Fibroblast of skin of back (primary cell): ENCODE measurements around the gene ECD. TPM values are rescaled to one million over a fixed set of nuclear protein-coding genes. Genes with fewer than 3 reads are reported as not detected.

ENCODE experiments used
- DNase-seq: peaks from one replicate; pipeline ENCODE4 v3.0.0-alpha.2; 2013
- polyA plus RNA-seq, 2 experiments: library from polyadenylated mRNA; unstranded; fragments of 120-200 nt; gene quantifications; one replicate each; pipeline ENCODE4 v1.2.1, GENCODE V29; 2013; ENCODE audit not compliant: insufficient read length in 2 of 2

The ECD gene
- polyA plus RNA-seq (2013, experiment 1 of 2; ENCODE audit: insufficient read length), result 24.5 TPM
- polyA plus RNA-seq (2013, experiment 2 of 2; ENCODE audit: insufficient read length), result 21.3 TPM

DNA sequence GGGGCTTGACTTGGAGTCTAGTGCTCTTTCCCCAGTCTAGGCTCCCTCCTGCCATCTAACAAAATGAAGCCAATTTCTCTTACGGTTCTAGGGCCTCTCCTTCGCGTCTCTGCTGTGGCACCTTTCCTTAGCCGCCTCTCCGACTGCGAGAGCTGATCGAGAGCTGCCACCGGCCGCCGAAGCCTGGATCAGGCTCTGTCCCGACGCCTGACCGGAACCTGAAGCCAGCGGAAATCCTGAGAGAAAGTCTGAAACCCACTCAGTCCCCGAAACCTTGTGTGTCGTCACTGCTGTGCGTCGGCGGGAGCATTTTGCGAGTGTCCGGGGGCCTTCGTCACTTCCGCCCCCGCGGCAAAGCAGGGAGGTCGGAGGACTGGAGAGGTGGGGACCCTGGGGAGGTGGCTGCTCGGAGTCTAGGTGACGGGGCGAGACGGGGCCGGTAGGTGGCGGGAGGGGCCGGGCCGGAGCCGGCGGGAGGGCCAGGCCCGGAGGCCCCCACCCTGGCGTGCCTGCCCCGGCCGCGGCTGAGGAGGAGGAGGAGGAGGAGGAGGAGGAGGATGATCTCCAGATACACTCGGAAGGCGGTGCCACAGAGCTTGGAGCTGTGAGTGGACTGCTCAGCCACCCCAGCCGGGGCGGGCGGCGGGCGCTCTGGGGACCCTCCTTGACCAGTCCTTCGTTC lies at the start of gene ECD, which contains the start of gene FAM149B1:
ECD (minus strand) TSS at position 226 of the 682 bp plus-strand sequence. CDS start 4,071 bp downstream, outside the sequence.
FAM149B1 (plus strand) TSS at position 337 of the 682 bp plus-strand sequence; CDS start at position 558, 221 bp downstream.
- DNase-seq, result peak; percentile 96

DNA sequence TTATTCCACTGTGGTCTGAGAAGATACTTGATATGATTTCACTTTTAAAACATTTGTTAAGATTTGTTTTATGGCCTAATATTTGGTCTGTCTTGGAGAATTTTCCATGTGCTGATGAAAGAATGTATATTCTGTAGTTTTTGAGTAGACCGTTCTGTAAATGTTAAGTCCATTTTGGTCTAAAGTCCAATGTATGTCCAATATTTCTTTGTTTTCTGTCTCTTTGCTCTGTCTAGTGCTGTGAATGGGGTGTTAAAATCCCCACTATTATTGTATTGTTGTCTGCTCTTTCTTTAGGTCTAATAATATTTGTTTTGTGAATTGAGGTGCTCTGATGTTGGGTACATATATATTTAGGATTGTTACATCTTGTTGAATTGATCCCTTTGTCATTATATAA lies 47.9 kb upstream of the ECD start:
- DNase-seq, result no peak

DNA sequence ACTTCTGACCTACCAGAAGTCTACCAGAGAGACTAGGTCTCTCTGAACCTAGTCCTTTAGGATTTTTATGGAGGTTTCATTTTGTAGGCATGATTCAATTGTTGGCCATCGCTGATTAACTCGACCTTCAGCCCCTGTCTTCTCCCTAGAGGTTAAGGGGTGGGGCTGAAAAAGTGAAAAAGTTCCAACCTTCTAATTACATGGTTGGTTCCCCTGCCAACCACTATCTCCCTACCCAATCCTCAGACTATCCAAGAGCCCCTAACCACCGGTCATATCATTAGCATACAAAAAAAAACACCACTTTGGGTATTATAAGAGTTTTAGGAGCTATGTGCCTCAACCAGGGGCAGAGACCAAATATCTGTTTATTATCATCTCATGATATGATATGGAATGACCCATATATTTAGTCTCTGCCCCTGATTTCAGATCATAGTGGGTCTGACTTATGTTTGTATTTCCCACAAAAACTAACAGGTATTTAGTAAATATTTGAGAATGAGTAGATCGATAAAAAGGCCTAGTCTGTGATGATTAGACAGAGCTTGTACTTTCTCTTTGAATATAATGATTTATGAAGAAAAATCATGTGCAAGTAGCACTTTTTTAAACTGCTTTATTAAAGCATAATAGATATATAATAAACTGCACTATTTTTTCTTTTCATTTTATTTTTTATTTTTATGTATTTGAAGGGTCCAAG lies 43.5 kb upstream of the ECD start:
- DNase-seq, result no peak

GRCh38 chr10:73210395-73211105 lies 42.7 kb upstream of the ECD start:
- DNase-seq, result no peak

GRCh38 chr10:73209705-73210104 lies 41.9 kb upstream of the ECD start:
- DNase-seq, result peak; percentile 56

- no peak for DNase-seq
Measured at GRCh38 chr10:73207883-73208282, 40.1 kb upstream of the ECD start.

GRCh38 chr10:73206385-73206784 lies 38.6 kb upstream of the ECD start:
- no peak for DNase-seq

GRCh38 chr10:73205890-73206289 lies 38.1 kb upstream of the ECD start:
- DNase-seq, result no peak

GRCh38 chr10:73205081-73205480 lies 37.3 kb upstream of the ECD start:
- DNase-seq, result no peak

GRCh38 chr10:73190188-73190587 lies 22.4 kb upstream of the ECD start:
- no peak for DNase-seq

DNA sequence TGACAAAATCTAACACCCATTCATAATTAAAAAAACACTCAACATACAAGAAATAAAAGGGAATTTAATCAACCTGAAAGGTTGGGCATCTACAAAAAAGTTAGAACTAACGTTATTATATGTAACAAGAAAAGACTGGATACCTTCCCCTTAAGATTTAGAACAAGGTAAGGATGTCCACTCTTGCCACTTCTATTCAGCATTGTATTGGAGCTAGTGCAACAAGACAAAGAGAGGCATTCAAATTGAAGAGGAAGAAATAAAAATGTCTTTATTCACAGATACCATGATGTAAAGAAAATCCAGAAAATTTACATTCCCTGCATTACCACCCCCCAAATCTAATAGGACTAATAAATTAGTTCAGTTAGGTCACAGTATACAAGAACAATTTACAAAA lies 18.5 kb upstream of the ECD start:
- no peak for DNase-seq

GRCh38 chr10:73183667-73184281 lies 16.0 kb upstream of the ECD start:
- DNase-seq, result peak; percentile 30

DNA sequence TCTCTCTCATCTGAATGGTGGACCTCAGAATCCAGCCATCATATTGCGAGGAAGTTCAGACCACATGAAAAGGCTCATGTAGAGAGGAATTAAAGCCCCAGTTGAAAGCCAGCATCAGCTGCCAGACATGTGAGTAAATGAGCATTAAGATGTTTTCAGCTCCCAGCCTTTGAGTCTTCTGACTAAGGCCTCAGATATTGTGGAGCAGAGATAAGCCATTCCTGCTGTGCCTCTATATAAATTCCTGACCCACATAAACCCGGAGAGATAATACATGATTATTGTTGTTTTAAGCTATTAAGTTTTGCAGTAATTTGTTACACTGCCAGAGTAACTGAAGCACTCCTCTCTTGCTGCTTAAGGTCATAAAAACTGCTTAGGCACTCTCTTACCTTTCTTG lies 14.8 kb upstream of the ECD start:
- DNase-seq, result peak; percentile 60

GRCh38 chr10:73174148-73174925 lies 6.5 kb upstream of the ECD start:
- no peak for DNase-seq

- no peak for DNase-seq
Measured at GRCh38 chr10:73172867-73173266, 5.1 kb upstream of the ECD start.

DNA sequence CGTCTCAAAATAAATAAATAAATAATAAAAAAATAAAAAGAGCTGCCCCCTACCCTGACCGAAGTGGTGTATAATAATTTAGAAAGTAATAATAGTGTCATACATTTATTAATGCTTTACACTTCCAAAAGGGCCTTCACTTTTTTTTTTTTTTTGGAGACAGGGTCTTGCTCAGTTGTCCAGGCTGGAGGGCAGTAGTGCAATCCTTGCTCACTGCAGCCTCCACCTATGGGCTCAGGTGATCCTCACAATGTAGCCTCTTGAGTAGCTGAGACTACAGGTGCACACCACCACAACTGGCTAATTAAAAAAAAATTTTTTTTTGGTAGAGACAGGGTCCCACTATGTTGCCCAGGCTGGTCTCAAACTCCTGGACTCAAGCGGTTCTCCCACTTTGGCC lies 1.5 kb upstream of the ECD start:
- no peak for DNase-seq

- no peak for DNase-seq
Measured at GRCh38 chr10:73168465-73168803, 626 bp upstream of the ECD start.

- no peak for DNase-seq
Measured at GRCh38 chr10:73167458-73167782, 388 bp downstream of the ECD start.

- DNase-seq, result no peak
Measured at GRCh38 chr10:73166972-73167371, 836 bp downstream of the ECD start.

GRCh38 chr10:73163096-73163495 lies 4.7 kb downstream of the ECD start:
- no peak for DNase-seq

DNA sequence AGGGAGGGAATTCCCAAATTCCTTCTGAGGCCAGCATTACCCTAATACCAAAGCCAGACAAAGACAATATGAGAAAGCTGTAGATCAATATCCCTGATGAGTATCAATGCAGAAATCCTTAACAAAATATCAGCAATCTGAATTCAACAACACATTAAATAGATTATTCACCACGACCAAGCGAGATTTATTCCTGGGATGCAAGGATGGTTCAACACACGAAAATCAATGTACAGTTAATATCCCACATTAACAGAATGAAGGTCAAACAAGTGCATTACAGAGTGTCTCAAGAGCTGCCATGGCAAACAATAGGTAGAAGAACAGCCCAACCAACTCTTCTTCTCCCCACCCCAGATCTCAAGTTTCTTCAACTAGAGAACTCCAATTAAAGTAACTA lies 6.1 kb downstream of the ECD start:
- DNase-seq, result no peak

- no peak for DNase-seq
Measured at GRCh38 chr10:73161079-73161478, 6.7 kb downstream of the ECD start.
